Suprapubic skin (tissue), 4 donors: ENCODE data around the gene BIVM.

ENCODE experiments used
- POLR2A ChIP-seq, 2 donors: fragments of 450-650 bp; IDR thresholded peaks; one replicate each; pipeline ENCODE4 v1.6.1; 2017; ENCODE audit warnings: antibody characterized with exemption in 2 of 2, mild to moderate bottlenecking in 2 of 2, moderate library complexity in 2 of 2
- POLR2AphosphoS5 ChIP-seq, 3 donors: sonication (generic); formaldehyde crosslinking; IDR thresholded peaks; one replicate each; pipeline ENCODE4 v1.6.1; 2017; ENCODE audit warnings: antibody characterized with exemption in 3 of 3

DNA sequence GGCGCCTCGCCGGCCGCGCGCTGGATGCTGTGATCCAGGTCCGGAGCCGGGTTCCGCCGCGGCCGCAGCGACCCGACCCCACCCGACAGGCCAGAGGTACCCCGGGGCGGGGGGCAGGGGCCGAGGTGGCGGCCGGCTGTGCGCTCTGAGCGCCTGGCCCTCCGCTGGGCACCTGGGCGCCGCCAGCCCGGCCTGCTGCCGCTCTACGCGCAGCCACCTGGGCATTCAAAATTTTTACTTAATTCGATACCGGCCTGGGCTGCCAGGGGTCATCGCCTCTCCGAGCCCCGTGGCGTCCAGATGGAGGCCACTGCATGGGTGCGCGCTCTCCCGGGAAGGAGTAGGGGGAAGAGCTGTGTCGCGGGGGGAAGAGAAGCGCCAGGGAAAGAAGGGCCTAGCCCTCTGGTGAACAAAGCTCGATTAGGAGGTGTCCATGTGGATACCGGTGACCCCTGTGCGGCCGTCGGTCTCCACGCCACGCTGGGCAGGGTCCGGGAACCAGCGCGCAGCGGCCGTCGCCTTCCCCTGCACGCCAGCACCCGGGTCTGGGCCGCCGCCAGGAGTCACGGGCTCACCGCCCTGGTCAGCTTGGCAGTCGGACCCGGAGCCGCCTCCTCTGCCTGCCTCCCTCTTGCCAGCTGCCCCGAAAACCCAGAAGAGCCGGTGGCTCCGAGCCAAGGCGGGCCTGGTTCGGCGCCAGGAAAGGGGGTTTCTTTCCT is 666 bp downstream of the BIVM start:
- TF ChIP-seq POLR2AphosphoS5 (IDR thresholded peaks at IDR 0.05) (no peak), POLR2A (IDR thresholded peaks at IDR 0.05) (no peak)
